Measurements from ENCODE around the gene ZNF516. TPM values are rescaled to one million over a fixed set of nuclear protein-coding genes. Genes with fewer than 3 reads are reported as not detected.

ZNF516 gene
- total RNA-seq, 1 donor from 2014 or later = 11.5 TPM

DNA sequence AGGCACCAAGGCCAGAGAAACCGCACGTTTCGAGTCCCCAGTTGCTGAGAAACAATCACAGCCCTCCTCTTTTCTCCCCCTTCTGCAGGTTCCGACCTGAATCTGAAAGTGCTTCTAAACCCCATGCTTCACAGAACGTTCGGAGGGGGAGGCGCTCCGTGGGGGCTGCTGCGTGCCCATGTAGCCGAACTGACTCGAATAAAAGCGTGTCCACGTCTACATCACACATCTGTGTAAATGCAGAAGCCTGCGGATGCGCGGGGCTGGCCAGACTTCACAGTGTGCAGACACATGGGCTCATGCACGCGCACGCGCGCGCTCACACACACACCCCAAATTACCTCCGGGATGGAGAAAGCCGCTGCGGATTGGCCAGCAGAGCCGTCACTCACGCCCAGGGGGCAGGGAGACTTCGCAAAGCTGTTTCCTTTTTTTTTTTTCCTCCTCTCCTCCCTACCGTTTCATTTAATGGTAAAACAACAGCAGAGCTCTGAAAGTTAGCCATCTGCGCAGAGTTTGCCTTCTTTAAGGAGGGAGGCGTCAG, 2.3 kb downstream of the ZNF516 start:
- Histone ChIP-seq H3K27me3 (ENCODE audit: low read depth) (no peaks in the 10 kb centered on the region), H3K4me1 (peaks cover 70% of the 10 kb centered on the region), H3K27ac (replicated peaks) (peak overlapping the region; percentile 84), H3K36me3 (no peaks in the 10 kb centered on the region), H3K9me3 (replicated peaks) (no peaks in the 10 kb centered on the region), H3K4me3 (peak overlapping the region; percentile 87)
- DNase-seq = peak; percentile 100
- intact Hi-C loops (cut with micrococcal nuclease) = no loop called here
- TF ChIP-seq, protein P1, sequence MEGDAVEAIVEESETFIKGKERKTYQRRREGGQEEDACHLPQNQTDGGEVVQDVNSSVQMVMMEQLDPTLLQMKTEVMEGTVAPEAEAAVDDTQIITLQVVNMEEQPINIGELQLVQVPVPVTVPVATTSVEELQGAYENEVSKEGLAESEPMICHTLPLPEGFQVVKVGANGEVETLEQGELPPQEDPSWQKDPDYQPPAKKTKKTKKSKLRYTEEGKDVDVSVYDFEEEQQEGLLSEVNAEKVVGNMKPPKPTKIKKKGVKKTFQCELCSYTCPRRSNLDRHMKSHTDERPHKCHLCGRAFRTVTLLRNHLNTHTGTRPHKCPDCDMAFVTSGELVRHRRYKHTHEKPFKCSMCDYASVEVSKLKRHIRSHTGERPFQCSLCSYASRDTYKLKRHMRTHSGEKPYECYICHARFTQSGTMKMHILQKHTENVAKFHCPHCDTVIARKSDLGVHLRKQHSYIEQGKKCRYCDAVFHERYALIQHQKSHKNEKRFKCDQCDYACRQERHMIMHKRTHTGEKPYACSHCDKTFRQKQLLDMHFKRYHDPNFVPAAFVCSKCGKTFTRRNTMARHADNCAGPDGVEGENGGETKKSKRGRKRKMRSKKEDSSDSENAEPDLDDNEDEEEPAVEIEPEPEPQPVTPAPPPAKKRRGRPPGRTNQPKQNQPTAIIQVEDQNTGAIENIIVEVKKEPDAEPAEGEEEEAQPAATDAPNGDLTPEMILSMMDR (IDR thresholded peaks at IDR 0.05; ENCODE audit: borderline replicate concordance) = no peak

DNA sequence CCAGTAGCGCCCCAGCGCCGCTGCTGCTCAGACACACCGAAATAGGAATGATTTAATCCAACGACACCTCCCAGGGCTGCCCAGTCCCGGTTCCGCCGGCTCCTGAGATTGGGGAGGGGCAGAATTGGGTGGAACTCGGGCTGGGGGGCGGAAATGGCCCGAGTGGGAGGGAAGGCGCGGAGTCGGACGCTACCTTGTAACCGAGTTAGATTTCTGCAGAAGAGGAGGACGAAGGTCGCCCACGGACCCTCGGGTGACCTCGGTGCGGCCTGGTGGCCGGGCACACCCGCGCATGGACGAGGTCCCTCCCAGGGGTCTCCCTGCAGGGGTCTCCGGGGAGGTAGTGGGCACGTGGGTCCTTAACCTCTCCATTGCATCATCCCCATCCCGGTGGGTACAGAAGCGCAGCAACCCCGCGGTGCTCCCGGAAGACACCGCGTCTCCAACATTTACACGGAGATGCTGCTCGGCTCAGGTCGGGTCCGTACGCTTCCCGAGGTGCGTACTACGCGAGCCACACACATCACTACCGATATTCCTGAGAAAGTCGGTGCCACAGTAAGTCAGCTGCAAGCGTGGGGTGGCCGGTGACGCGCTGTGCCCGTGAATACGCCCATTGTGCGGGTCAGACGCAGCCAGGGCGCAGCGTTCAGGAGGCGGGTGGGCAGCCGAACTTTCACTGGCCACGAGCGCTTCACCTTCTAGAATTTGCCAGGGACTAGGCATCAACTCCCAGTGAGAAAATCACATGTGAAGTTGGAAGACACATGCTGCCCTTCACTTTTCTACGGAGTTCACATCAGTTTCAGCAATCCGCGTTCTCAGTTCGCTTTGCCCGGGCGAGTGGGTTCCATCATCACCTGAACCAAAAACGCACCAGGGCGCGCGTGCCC, 3.0 kb downstream of the ZNF516 start:
- TF ChIP-seq, protein P1 (IDR thresholded peaks at IDR 0.05; ENCODE audit: borderline replicate concordance) = no peak

DNA sequence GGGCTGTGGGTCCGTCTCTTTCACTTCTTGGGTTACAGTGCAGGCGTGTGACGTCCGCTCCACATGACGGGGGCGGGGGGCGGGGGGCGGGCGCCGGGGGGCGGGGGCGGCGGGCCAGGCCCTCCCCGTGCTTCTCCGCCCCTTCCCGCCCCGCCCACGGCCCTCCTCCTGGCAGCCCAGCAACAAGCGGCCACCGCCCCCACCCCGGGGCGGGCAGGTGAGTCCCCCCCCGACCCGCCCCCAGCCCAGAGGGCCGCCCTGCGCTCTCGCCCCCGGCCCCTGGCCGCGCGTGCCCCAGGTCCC, 3.6 kb downstream of the ZNF516 start:
- peak overlapping the region; percentile 84 for H3K27ac ChIP-seq (replicated peaks)
- H3K4me3 ChIP-seq = peak overlapping the region; percentile 87
- H3K36me3 ChIP-seq = no peaks in the 10 kb centered on the region
- peak; percentile 81 for DNase-seq
- no peaks in the 10 kb centered on the region for H3K9me3 ChIP-seq (replicated peaks)
- TF ChIP-seq, protein P1 (IDR thresholded peaks at IDR 0.05; ENCODE audit: borderline replicate concordance) = no peak
- H3K4me1 ChIP-seq = peaks cover 72% of the 10 kb centered on the region
- intact Hi-C loops (cut with micrococcal nuclease) = no loop called here
- no peaks in the 10 kb centered on the region for H3K27me3 ChIP-seq (ENCODE audit: low read depth)

More for the DNA sequence above, 3.0 kb downstream of the ZNF516 start:
- peak overlapping the region; percentile 87 for H3K4me3 ChIP-seq
- intact Hi-C loops (cut with micrococcal nuclease) = no loop called here
- peak overlapping the region; percentile 84 for H3K27ac ChIP-seq (replicated peaks)
- no peaks in the 10 kb centered on the region for H3K36me3 ChIP-seq
- H3K9me3 ChIP-seq (replicated peaks) = no peaks in the 10 kb centered on the region
- DNase-seq = no peak
- peaks cover 72% of the 10 kb centered on the region for H3K4me1 ChIP-seq
- no peaks in the 10 kb centered on the region for H3K27me3 ChIP-seq (ENCODE audit: low read depth)

DNA sequence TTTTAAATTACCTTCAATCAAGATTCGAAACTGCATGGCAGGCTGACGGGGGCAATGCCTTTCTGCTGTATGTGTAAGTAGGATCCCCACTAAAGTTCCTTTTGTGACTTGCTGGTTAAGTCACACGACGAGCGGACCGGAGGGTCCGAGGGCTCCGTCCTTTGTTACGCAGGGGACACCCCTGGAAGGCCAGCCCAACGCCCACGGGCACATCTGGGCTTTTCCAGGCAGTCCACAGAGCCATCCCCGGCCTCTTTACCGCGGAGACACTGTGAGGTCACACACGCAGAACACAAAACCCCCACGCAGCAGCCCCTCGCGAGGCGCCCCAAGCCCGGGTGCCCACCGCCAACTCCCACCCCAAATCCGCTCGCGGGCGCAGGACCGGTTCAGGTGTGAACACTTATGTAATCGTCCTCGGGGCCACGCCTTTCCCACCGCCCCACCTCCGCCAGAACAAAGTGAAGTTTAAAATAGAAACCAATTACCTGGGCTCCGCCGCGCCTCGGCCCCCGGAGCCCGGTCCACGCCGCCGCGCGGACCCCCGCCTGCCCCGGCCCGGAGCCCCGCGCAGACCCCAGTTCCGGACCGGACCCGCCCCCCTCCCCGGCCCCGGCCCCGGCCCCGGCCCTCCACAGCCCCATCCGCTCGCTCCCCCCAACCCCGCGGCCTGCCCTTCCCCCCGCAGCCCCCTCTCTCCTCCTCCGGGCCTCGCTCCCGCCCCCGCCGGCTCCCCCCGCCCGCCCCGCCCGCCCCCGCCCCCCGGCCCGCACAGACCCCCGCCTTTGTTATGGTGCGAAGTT, 4.2 kb downstream of the ZNF516 start:
- Histone ChIP-seq H3K36me3 (no peaks in the 10 kb centered on the region), H3K27me3 (ENCODE audit: low read depth) (no peaks in the 10 kb centered on the region), H3K4me1 (peaks cover 68% of the 10 kb centered on the region), H3K27ac (replicated peaks) (peak overlapping the region; percentile 84), H3K4me3 (peak overlapping the region; percentile 87), H3K9me3 (replicated peaks) (no peaks in the 10 kb centered on the region)
- no peak for DNase-seq
- intact Hi-C loops (cut with micrococcal nuclease) = no loop called here
- TF ChIP-seq, protein P1 (IDR thresholded peaks at IDR 0.05; ENCODE audit: borderline replicate concordance) = no peak

DNA sequence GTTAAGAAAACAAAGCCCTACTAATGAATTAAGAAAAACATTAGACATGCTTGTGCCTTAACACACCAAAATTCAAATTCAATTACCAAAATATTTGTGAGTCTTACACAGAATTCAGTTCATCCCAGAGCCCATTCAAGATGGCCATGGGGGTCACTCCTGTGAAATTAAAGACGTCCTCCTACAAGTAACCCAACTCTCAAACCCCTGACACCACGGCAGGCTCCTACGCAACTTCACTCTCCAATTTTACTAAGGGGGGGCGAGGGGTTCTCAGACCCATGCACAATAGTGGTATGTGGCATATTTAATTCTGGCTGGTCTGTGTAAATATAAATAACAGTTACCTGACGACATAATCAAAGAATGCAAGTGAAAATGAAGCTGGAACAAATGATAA, 5.0 kb downstream of the ZNF516 start:
- DNase-seq = no peak
- Histone ChIP-seq H3K36me3 (no peaks in the 10 kb centered on the region), H3K4me1 (peaks cover 63% of the 10 kb centered on the region), H3K4me3 (peak overlapping the region; percentile 87), H3K27me3 (ENCODE audit: low read depth) (no peaks in the 10 kb centered on the region), H3K9me3 (replicated peaks) (no peaks in the 10 kb centered on the region), H3K27ac (replicated peaks) (peak overlapping the region; percentile 84)
- TF ChIP-seq, protein P1 (IDR thresholded peaks at IDR 0.05; ENCODE audit: borderline replicate concordance) = no peak
- intact Hi-C loops (cut with micrococcal nuclease) = no loop called here
